ENCODE data around the gene LRFN5.
"Not testable (repeated sequence)": the region's sequence is repeated elsewhere in the genome, so short reads cannot be mapped to it uniquely, and the experiment has no call there.

Gene LRFN5

GRCh38 chr14:41641690-41642089 lies 35.0 kb downstream of the LRFN5 start:
- no peak for DNase-seq

DNA sequence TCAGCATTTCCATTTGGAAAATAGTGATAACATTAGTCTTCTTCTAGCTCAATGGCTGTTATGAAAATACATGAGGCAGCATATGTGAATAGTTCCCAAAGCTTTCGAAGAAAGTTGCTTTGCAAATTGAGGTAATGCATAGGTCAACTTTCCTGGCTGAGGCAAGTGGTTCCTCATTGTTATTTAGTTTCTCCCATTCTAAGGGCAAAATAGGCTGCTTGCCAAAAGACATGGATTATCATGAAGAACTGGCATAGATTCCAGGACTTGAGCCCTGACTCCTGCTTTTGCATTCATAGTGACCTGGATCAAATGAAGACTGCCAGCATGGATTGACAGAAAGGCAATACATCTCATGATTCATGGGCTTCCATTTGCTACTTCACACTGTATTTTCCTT lies 35.7 kb downstream of the LRFN5 start:
- DNase-seq = no peak

DNA sequence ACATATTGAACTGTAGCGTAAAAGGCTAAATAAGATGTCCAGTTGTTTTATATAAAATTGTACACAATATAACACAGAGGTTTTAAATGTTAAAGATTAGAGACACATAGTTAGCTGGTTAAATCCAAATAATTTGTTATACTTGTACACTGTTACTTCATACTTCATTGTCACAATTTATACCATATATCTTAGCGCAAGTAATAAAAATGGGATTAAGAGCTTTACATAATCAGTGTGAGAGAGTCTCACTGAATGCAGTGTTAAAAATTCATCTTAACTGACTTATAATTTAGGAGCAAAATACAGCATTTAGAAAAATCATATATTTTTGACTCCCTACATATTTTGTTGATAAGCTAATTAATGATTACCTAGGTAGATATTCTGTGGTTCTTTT lies 36.1 kb downstream of the LRFN5 start:
- no peak for DNase-seq

GRCh38 chr14:41644606-41645005 lies 37.9 kb downstream of the LRFN5 start:
- DNase-seq = no peak

DNA sequence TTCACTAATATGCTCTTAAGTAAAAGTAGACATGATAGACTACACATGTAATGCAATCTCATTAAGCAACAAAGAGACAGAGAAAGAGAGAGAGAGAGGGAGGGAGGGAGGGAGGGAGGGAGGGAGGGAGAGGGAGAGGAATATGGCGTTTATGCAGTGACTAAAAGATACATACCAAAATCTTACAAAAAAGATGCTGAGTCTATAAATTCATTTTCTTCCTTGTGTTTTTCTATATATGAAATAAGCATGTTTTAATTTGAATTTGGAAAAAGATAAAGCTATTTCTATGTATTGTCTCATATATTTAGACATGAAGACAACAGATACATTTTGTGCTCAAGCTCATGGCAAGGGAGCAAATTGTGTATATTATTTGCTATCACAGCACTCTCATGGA lies 44.1 kb downstream of the LRFN5 start:
- DNase-seq = no peak

GRCh38 chr14:41654196-41654595 lies 47.5 kb downstream of the LRFN5 start:
- no peak for DNase-seq

DNA sequence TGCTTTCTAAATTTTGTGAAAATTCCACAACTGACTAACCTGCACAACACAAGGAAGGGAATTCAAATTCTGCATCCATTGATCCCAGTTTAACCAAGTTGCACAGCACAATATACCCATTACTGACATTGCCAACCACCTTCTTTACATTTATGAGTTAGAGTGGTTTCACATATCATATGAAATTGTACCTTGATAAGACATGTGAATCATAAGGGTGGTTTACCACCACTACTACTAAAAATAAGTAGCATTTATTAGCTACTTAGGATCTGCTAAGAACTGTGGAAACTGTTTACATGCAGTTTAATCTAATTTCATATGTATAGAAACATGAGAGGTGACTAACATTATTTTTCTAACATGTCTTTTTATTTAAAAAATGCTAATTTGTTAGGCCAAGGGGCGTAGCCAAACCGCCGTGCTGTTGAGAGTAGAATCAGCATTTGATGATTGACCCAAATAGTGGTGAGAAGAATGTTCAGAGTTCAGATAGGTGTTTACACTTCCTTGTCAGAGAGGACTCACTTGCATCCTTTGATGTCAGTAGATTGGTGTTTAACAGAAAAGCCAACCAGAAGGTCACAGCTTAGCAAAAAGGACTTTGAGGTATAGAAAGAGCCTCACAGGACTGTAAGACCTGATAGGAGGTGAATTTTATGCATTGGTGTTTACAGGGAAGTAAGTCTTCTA lies 56.2 kb downstream of the LRFN5 start:
- no peak for DNase-seq

DNA sequence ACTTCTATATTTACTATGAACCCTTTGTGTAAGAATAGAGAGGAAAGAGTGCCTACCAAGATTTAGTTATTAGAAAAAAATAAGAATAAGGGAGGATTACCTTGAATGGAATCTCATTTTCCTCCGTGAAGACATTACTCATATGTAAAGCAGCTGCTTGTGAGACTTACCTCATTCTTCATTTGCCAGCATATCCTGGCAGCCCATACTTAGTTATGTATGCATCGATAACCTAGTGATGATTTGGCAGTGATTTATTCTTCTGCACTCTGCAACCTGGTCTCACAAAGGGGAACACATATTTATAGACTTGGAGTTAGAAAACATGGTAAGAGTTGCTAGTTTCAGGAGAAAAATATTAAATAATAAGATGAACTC lies 56.8 kb downstream of the LRFN5 start:
- DNase-seq = peak; percentile 61

- DNase-seq = no peak
Observed at GRCh38 chr14:41666301-41666700, 59.6 kb downstream of the LRFN5 start.

DNA sequence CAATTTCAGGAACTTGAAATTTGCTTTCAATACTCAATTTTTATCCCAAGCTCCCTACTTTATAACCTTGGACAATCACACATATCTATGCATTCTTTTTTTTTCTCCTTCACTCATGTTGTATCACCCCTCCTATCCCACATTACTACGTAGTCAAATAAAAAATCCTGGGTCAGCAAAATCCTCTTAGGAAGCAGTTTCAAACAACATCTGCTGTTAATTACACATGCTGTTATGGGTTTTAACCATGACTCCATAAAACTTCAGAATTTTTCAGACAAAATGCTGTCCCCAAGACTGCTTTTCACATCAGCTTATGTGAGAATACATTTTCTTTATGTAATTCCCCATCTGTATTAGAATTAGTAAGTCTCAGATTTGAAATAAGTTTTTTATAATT lies 61.7 kb downstream of the LRFN5 start:
- peak; percentile 89 for DNase-seq

- not testable (repeated sequence) for DNase-seq
Observed at GRCh38 chr14:41673601-41674000, 66.9 kb downstream of the LRFN5 start.

DNA sequence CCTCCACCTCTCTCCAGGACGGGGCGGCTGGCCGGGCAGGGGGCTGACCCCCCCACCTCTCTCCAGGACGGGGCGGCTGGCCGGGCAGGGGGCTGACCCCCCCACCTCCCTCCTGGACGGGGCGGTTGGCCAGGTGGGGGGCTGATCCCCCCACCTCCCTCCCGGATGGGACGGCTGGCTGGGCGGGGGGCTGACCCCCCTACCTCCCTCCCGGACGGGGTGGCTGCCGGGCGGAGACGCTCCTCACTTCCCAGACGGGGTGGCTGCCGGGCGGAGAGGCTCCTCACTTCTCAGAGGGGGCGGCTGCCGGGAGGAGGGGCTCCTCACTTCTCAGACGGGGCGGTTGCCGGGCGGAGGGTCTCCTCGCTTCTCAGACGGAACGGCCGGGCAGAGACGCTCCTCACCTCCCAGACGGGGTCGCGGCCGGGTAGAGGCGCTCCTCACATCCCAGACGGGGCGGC lies 67.9 kb downstream of the LRFN5 start:
- not testable (repeated sequence) for DNase-seq

- no peak for DNase-seq
Observed at GRCh38 chr14:41699486-41699885, 92.8 kb downstream of the LRFN5 start.

DNA sequence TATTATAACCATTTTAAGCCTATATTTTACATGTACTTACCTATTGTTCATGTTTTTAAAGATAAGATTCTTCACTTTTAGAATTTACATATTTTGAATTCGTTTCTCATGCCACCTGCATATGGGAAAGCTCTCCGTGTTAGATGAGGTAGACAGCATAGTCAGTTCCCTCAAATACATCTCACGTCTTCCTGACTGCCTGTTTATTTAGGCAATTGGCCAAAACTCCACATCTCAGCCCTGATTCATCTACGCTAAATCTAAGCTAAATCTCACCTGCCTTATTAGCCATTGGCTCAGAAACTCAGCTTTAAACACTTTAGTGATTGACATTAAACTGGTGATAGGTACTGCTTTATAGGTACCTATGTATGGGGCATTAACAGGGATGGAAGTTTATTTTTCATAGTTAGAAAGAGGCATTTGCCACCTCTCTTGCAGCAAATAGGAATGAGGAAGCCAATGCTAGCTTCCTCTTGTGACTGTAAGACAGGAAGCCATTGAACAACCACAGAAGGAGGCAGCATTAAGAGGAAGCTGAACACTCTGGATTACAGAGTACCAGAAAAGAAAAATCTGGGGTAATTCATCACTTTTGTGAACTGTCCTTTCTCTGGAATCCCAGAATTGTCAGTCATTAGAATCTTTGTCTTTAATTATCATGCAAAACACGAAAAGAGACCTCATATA lies 111.9 kb downstream of the LRFN5 start:
- no peak for DNase-seq

DNA sequence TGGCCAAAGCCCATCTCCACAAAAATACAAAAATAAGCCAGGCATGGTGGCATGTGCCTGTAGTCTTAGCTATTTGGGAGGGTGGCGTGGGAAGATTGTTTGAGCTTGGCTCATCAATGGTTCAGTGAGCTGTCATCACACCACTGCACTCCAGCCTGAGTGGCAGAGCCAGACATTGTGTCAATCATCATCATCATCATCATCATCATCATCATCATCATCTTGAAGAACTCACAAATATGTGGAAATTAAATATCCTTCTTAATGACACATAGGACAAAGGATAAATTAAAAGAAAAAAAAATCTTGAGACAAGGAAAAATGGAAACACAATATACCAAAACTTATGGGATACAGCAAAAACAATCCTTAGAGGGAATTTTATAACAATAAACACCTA lies 132.5 kb downstream of the LRFN5 start:
- DNase-seq = no peak

- no peak for DNase-seq
Observed at GRCh38 chr14:41743140-41743539, 136.5 kb downstream of the LRFN5 start.

DNA sequence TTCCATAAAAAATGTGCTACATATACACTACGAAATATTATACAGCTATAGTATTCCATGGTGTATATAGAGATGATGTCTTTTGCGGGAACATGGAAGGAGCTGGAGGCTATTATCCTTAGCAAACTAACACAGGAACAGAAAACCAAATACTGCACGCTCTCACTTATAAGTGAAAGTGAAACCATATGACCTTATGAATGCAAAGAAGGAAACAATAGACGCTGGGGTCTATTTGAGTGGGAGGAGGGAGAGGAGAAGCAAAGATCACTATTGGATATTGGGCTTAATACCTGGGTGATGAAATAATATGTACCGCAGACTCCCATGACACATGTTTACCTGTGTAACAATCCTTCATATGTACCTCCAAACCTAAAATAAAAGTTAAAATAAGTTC lies 142.8 kb downstream of the LRFN5 start:
- no peak for DNase-seq

DNA sequence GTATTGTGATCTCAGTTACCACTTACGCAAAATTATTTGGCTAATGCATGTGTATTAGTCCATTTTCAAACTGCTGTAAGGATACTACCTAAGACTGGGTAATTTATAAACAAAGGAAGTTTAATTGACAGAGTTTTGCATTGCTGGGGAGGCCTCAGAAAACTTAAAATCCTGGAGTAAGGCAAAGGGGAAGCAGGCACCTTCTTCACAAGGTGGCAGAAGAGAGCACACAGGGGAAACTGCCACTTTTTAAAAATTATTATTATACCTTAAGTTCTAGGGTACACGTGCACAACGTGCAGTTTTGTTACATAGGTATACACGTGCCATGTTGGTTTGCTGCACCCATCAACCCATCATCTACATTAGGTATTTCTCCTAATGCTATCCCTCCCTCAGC lies 143.9 kb downstream of the LRFN5 start:
- DNase-seq = not testable (repeated sequence)

DNA sequence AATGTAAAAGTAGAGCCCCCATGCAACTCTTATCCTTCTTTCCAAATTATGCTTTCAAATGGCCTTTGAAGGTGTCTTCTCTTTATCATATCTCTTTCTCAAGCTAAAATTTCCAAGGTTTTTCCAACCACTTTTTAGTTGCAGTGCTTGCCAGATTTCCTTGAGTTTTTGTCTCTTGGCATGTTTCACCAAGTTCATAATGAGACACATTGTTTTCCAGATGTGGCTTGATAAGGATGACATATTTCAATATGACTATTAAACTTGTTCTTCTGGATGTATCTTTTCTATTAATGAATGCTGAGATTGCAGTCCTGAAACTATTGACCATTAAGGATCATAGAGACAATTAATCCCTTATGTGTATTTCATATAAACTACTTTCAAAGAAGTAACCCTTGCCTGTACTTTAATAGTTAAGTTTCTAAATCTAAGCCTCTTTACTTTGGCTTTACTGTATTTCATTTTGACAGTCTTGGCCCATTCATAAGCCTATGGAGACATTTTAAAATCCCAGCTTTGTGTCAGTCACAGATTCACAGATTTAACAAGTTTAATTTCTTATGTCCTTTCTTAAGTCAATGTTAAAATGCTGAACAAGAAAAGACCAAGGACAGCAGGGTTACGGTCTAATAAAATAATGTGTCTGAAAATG lies 151.5 kb downstream of the LRFN5 start:
- DNase-seq = no peak

DNA sequence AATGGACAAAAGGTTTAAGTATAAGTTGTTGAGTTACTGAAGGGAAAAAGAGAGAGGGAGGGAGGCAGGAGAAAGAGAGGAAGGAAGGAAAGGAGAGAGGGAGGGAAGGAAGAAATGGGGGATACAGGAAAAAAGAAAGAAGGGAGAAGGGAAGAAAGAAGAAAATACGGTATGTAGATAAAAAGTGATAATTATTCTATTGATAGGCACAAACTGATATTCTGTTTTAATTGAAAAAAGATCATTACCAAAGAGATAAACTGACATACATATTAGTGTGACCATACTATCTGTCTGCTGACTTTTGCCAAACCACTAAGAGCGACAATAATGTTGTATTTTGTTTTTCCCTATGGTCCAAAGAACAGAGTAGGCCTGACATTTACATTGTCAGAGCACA lies 154.5 kb downstream of the LRFN5 start:
- no peak for DNase-seq

DNA sequence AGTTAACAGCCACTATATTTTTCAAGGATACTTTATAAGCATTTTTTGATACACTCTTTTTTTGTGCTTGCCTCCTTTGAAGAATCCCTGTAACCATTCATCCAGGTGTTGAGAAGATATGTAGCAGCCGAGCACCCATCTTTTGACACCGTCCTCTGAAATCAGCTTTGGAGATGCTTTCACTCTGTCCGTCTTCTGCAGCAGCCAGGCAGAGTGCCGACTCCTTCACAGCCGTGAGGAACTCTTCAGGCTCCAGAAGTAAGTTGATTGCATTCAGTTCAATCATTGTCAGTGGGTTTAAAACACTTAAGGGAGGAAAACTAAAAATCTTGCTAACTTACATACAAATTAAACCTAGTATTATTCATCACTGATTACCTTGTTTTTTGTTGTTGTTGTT lies 160.1 kb downstream of the LRFN5 start:
- no peak for DNase-seq

GRCh38 chr14:41773536-41774279 lies 167.0 kb downstream of the LRFN5 start:
- no peak for DNase-seq

DNA sequence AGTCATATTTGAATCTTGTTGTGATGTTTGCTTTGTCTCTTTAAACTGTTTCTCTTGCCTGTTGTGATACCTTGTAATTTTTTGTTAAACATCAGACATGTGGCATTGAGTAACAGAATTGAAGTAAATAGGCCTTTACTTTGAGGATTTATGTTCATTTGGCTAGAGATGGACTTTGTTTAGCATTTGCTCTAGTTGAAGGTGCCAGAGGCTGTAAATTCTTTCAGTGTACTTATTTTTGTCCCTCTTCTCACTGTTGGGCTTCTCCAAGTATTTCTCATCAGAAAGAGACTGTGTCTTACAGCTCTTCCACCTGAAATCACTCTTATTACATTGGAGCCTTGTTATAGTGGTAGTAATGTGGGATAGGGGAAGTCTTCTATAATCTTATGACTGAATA lies 175.8 kb downstream of the LRFN5 start:
- no peak for DNase-seq

DNA sequence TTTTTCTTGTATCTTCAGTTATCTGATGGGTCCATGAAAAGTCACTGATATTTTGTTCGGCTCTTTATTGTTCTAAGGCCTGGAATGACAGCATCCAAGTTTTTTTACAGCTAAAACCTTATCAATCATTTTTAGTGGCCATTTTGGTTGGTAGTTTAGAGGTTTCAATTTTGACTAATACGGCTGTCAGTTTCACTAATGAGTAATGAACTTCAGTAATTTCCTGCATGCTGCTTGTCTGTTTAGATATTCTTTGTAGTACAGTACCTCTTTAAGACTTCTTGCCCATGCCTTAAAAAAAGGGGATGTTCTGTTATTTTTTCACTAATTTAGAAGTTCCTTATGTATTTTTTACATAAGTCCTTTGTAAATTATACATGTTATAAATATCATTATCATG lies 176.7 kb downstream of the LRFN5 start:
- no peak for DNase-seq

Measured in NCI-H1694 (cell line).